HG02798 (cell line): ENCODE measurements around the gene MT4.

Experiments
- ATAC-seq: cut with Tn5 transposase; IDR thresholded peaks from one replicate; pipeline ENCODE4 v1.9.1; 2021; ENCODE audit warnings: mild to moderate bottlenecking; ENCODE audit not compliant: unreplicated experiment, poor library complexity

Gene MT4

GRCh38 chr16:56617212-56618085 lies 52.6 kb downstream of the MT4 start:
- ATAC-seq = no peak

GRCh38 chr16:56618138-56618537 lies 53.3 kb downstream of the MT4 start:
- ATAC-seq = no peak
